Endometrial microvascular endothelial cells (primary cell): ENCODE results near the gene SLC22A16. TPM values are rescaled to one million over a fixed set of nuclear protein-coding genes. Genes with fewer than 3 reads are reported as not detected.
"Not testable (repeated sequence)": the region's sequence is repeated elsewhere in the genome, so short reads cannot be mapped to it uniquely, and the experiment has no call there.

Source experiments
- in situ Hi-C: cut with HindIII; loops from 2 replicates; pipeline ENCODE4 v1.10.0; 2017; ENCODE audit warnings: low sequenced_read_pairs, low pct_unique_long_range_greater_than_20kb; ENCODE audit errors: inconsistent ontology term
- total RNA-seq: library from RNA; depleted of rRNA; stranded (reverse); fragments of >200 nt; gene quantifications from one replicate; pipeline ENCODE4 v1.2.3, GENCODE V29; 2015; ENCODE audit errors: inconsistent ontology term

The SLC22A16 gene
- total RNA-seq, 1 donor from 2014 or later: 2.4 TPM

GRCh38 chr6:110491644-110492317, 15.4 kb upstream of the SLC22A16 start:
- in situ Hi-C loops: no loop called here

- in situ Hi-C loops: no loop called here
These were observed 14.9 kb upstream of the SLC22A16 start for GRCh38 chr6:110491299-110491643.

GRCh38 chr6:110490110-110490509, 13.7 kb upstream of the SLC22A16 start:
- in situ Hi-C loops: no loop called here

GRCh38 chr6:110488606-110489190, 12.3 kb upstream of the SLC22A16 start:
- in situ Hi-C loops: no loop called here

- in situ Hi-C loops: not testable (repeated sequence)
These were observed 11.6 kb upstream of the SLC22A16 start for GRCh38 chr6:110487968-110488381.

GRCh38 chr6:110486756-110487155, 10.3 kb upstream of the SLC22A16 start:
- in situ Hi-C loops: no loop called here

- in situ Hi-C loops: no loop called here
These were observed 9.1 kb upstream of the SLC22A16 start for GRCh38 chr6:110485491-110485890.

GRCh38 chr6:110484321-110484720, 7.9 kb upstream of the SLC22A16 start:
- in situ Hi-C loops: no loop called here

- in situ Hi-C loops: no loop called here
These were observed 6.5 kb upstream of the SLC22A16 start for GRCh38 chr6:110482774-110483400.

- in situ Hi-C loops: no loop called here
These were observed 4.7 kb upstream of the SLC22A16 start for GRCh38 chr6:110481081-110481480.

GRCh38 chr6:110475066-110475653, 1.3 kb downstream of the SLC22A16 start:
- in situ Hi-C loops: no loop called here

- in situ Hi-C loops: no loop called here
These were observed 1.9 kb downstream of the SLC22A16 start for GRCh38 chr6:110474500-110474899.

GRCh38 chr6:110472739-110473138, 3.7 kb downstream of the SLC22A16 start:
- in situ Hi-C loops: no loop called here

- in situ Hi-C loops: no loop called here
These were observed 4.6 kb downstream of the SLC22A16 start for GRCh38 chr6:110471726-110472365.

GRCh38 chr6:110468731-110469130, 7.7 kb downstream of the SLC22A16 start:
- in situ Hi-C loops: no loop called here

GRCh38 chr6:110467566-110468140, 8.8 kb downstream of the SLC22A16 start:
- in situ Hi-C loops: no loop called here

- in situ Hi-C loops: no loop called here
These were observed 13.4 kb downstream of the SLC22A16 start for GRCh38 chr6:110462884-110463481.

- in situ Hi-C loops: no loop called here
These were observed 15.0 kb downstream of the SLC22A16 start for GRCh38 chr6:110461376-110461775.

- in situ Hi-C loops: no loop called here
These were observed 17.3 kb downstream of the SLC22A16 start for GRCh38 chr6:110459137-110459536.
